ENCODE data around the gene NDUFC2. TPM values are rescaled to one million over a fixed set of nuclear protein-coding genes. Genes with fewer than 3 reads are reported as not detected.

The NDUFC2 gene
- total and polyA plus RNA-seq, 2 donors (not counting 1 experiment from before 2014, with no cell fraction given): 49.0 to 65.0 TPM

DNA sequence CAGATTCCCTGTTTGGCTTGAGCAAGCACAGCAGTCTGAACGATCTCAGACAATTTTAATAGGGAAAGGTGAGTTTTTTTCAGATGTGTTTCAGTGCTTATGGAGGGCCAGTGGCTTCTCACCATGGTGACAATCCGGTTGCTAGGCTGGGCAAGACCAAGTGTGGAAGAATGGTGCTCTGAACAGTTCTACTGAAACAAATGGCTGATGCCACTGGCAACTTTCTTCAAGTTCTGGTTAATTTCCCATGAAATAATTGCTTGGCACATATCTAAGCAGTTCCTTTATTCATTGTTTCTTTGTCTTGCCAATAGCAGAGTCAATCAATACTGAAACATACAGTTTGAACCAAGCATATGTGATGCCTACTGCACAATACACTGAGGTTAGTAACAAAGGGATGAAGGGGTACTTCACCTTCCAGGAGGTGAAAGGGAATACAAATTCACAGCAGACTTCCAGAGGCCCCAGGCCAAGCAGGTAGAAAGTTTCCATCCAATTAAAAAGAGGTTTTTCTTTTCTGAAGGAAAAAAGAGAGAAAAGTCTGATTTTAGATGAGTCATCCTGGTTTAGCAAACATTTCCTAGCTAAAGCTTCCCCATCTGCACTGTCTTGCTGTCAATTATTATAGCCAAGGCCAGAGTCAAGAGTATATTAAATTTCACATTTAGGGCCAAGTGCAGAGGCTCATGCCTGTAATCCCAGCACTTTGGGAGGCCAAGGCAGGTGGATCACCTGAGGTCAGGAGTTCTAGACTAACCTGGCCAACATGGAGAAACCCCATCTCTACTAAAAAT, 21.2 kb upstream of the NDUFC2 start:
- no peaks in the 10 kb centered on the region for H3K4me1 Mint-ChIP-seq
- Histone ChIP-seq H3K79me2 (ENCODE audit: control insufficient read depth, insufficient read depth, low read length) (no peaks in the 10 kb centered on the region), H3K4me2 (replicated peaks; ENCODE audit: low read depth, low read length, poor library complexity, severe bottlenecking) (no peak overlapping the region), H3K9me3 (ENCODE audit: control extremely low read depth in 1 of 3, control insufficient read depth in 2 of 3, insufficient read depth in 1 of 3, low read length in 2 of 3) (no peaks in the 10 kb centered on the region), H3K27ac (ENCODE audit: low read length in 2 of 2) (no peak overlapping the region), H4K20me1 (ENCODE audit: control insufficient read depth, insufficient read depth, low read length, poor library complexity, severe bottlenecking) (no peaks in the 10 kb centered on the region), H3K4me3 (ENCODE audit: control extremely low read depth in 1 of 5, extremely low read depth in 1 of 5, insufficient read depth in 1 of 5, low read depth in 2 of 5, low read length in 4 of 5) (no peak overlapping the region), H3K27me3 (replicated peaks in 1 of 4; ENCODE audit: control extremely low read depth in 1 of 4, control insufficient read depth in 3 of 4, insufficient read depth in 4 of 4, low read length in 3 of 4) (no peaks in the 10 kb centered on the region), H2AFZ (ENCODE audit: insufficient read depth, low read depth, low read length, poor library complexity, severe bottlenecking) (no peak overlapping the region), H3K4me1 (ENCODE audit: control insufficient read depth in 2 of 2, insufficient read depth in 2 of 2, low read length in 2 of 2) (no peaks in the 10 kb centered on the region), H3K9ac (ENCODE audit: low read length) (no peak overlapping the region), H3K36me3 (replicated peaks in 1 of 2; ENCODE audit: control extremely low read depth in 1 of 2, control insufficient read depth in 1 of 2, extremely low read depth in 1 of 2, insufficient read depth in 2 of 2, low read length in 1 of 2) (peaks cover 8 to 36% of the 10 kb centered on the region in 2 experiments)
- intact Hi-C loops (cut with micrococcal nuclease): no loop called here
- DNase-seq: no peak
- no peaks in the 10 kb centered on the region for H3K27me3 Mint-ChIP-seq
- CTCF ChIA-PET: no interaction called here
- no peak overlapping the region for H3K27ac Mint-ChIP-seq
- TF ChIP-seq, protein P1, sequence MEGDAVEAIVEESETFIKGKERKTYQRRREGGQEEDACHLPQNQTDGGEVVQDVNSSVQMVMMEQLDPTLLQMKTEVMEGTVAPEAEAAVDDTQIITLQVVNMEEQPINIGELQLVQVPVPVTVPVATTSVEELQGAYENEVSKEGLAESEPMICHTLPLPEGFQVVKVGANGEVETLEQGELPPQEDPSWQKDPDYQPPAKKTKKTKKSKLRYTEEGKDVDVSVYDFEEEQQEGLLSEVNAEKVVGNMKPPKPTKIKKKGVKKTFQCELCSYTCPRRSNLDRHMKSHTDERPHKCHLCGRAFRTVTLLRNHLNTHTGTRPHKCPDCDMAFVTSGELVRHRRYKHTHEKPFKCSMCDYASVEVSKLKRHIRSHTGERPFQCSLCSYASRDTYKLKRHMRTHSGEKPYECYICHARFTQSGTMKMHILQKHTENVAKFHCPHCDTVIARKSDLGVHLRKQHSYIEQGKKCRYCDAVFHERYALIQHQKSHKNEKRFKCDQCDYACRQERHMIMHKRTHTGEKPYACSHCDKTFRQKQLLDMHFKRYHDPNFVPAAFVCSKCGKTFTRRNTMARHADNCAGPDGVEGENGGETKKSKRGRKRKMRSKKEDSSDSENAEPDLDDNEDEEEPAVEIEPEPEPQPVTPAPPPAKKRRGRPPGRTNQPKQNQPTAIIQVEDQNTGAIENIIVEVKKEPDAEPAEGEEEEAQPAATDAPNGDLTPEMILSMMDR (IDR thresholded peaks at IDR 0.05): no peak
- no peak for TF ChIP-seq EZH2 (IDR thresholded peaks at IDR 0.05; ENCODE audit: borderline replicate concordance, insufficient read depth, low read depth, low read length, poor library complexity, severe bottlenecking)
- no peak for ATAC-seq (ENCODE audit: low read depth)
- no peaks in the 10 kb centered on the region for H3K9me3 Mint-ChIP-seq (ENCODE audit: insufficient read depth)
- 95% methylated on average over 2 of the region's 2 CpGs for WGBS (ENCODE audit: insufficient coverage)
- no peak overlapping the region for H3K4me3 Mint-ChIP-seq
- POLR2A ChIA-PET: no interaction called here

- no peaks in the 10 kb centered on the region for H3K27me3 Mint-ChIP-seq
- ChIA-PET CTCF (no interaction called here), POLR2A (no interaction called here)
- ATAC-seq (ENCODE audit: low read depth) (no peak), DNase-seq (no peak)
- Histone ChIP-seq H3K79me2 (ENCODE audit: control insufficient read depth, insufficient read depth, low read length) (no peaks in the 10 kb centered on the region), H3K36me3 (replicated peaks in 1 of 2; ENCODE audit: control extremely low read depth in 1 of 2, control insufficient read depth in 1 of 2, extremely low read depth in 1 of 2, insufficient read depth in 2 of 2, low read length in 1 of 2) (peaks cover 8 to 36% of the 10 kb centered on the region in 2 experiments), H3K9me3 (ENCODE audit: control extremely low read depth in 1 of 3, control insufficient read depth in 2 of 3, insufficient read depth in 1 of 3, low read length in 2 of 3) (no peaks in the 10 kb centered on the region), H3K27ac (ENCODE audit: low read length in 2 of 2) (no peak overlapping the region), H3K9ac (ENCODE audit: low read length) (no peak overlapping the region), H3K27me3 (replicated peaks in 1 of 4; ENCODE audit: control extremely low read depth in 1 of 4, control insufficient read depth in 3 of 4, insufficient read depth in 4 of 4, low read length in 3 of 4) (no peaks in the 10 kb centered on the region), H3K4me1 (ENCODE audit: control insufficient read depth in 2 of 2, insufficient read depth in 2 of 2, low read length in 2 of 2) (no peaks in the 10 kb centered on the region), H2AFZ (ENCODE audit: insufficient read depth, low read depth, low read length, poor library complexity, severe bottlenecking) (no peak overlapping the region), H3K4me3 (ENCODE audit: control extremely low read depth in 1 of 5, extremely low read depth in 1 of 5, insufficient read depth in 1 of 5, low read depth in 2 of 5, low read length in 4 of 5) (no peak overlapping the region), H3K4me2 (replicated peaks; ENCODE audit: low read depth, low read length, poor library complexity, severe bottlenecking) (no peak overlapping the region), H4K20me1 (ENCODE audit: control insufficient read depth, insufficient read depth, low read length, poor library complexity, severe bottlenecking) (no peaks in the 10 kb centered on the region)
- no peak overlapping the region for H3K4me3 Mint-ChIP-seq
- no peaks in the 10 kb centered on the region for H3K4me1 Mint-ChIP-seq
- no peak for TF ChIP-seq EZH2 (IDR thresholded peaks at IDR 0.05; ENCODE audit: borderline replicate concordance, insufficient read depth, low read depth, low read length, poor library complexity, severe bottlenecking)
- TF ChIP-seq, protein P1 (IDR thresholded peaks at IDR 0.05): no peak
- no CpG with 5 or more reads among the region's 5 CpGs for WGBS (ENCODE audit: insufficient coverage)
- intact Hi-C loops (cut with micrococcal nuclease): no loop called here
- H3K9me3 Mint-ChIP-seq (ENCODE audit: insufficient read depth): no peaks in the 10 kb centered on the region
- no peak overlapping the region for H3K27ac Mint-ChIP-seq
Observed at GRCh38 chr11:78100261-78100660, 20.6 kb upstream of the NDUFC2 start.

Measured in B cell (primary cell).